Spleen (tissue), 11 donors: ENCODE measurements around the gene UBQLN1. TPM values are rescaled to one million over a fixed set of nuclear protein-coding genes. Genes with fewer than 3 reads are reported as not detected.

Experiments used
- DNase-seq: peaks from one replicate; pipeline ENCODE4 v3.0.0-alpha.2; 2020
- H3K27ac ChIP-seq, 8 donors: fragments of 200-600 bp; sonication (generic) in 7 of 8; 1 replicate in 4 of 8; 2 replicates in 4 of 8; pipeline versions ENCODE4 v1.5.0 to v1.8.0; 2016 to 2021; ENCODE audit warnings: inconsistent platforms in 4 of 8, mild to moderate bottlenecking in 4 of 8, moderate library complexity in 1 of 8
- H3K27me3 ChIP-seq, 7 donors: fragments of 200-600 bp; sonication (generic) in 6 of 7; replicated peaks in 1 of 7; 1 replicate in 4 of 7; 2 replicates in 3 of 7; pipeline versions ENCODE4 v1.5.0 to v1.8.0; 2016 to 2021; ENCODE audit warnings: inconsistent platforms in 3 of 7, mild to moderate bottlenecking in 1 of 7
- H3K36me3 ChIP-seq, 6 donors: fragments of 200-600 bp; sonication (generic) in 5 of 6; 1 replicate in 4 of 6; 2 replicates in 2 of 6; pipeline versions ENCODE4 v1.5.0 to v1.8.0; 2016 to 2021; ENCODE audit warnings: inconsistent platforms in 2 of 6
- H3K4me1 ChIP-seq, 6 donors: fragments of 200-600 bp; sonication (generic) in 5 of 6; 1 replicate in 3 of 6; 2 replicates in 3 of 6; pipeline versions ENCODE4 v1.5.0 to v1.8.0; 2016 to 2021; ENCODE audit warnings: inconsistent platforms in 3 of 6
- H3K4me3 ChIP-seq, 8 donors: fragments of 200-600 bp; sonication (generic) in 7 of 8; 1 replicate in 4 of 8; 2 replicates in 4 of 8; pipeline versions ENCODE4 v1.5.0 to v1.8.0; 2016 to 2021; ENCODE audit warnings: inconsistent platforms in 4 of 8, mild to moderate bottlenecking in 4 of 8, moderate library complexity in 2 of 8
- H3K9me3 ChIP-seq, 8 donors: fragments of 200-600 bp; sonication (generic) in 7 of 8; 1 replicate in 4 of 8; 2 replicates in 4 of 8; pipeline versions ENCODE4 v1.5.0 to v1.8.0; 2016 to 2021; ENCODE audit warnings: inconsistent platforms in 4 of 8
- POLR2A ChIP-seq, 3 donors: fragments of 450-650 bp; IDR thresholded peaks; one replicate each; pipeline ENCODE4 v1.5.1; 2017; ENCODE audit warnings: antibody characterized with exemption in 3 of 3, mild to moderate bottlenecking in 1 of 3
- POLR2AphosphoS5 ChIP-seq, 3 donors: sonication (generic); formaldehyde crosslinking; IDR thresholded peaks; one replicate each; pipeline ENCODE4 v1.5.1; 2017; ENCODE audit warnings: antibody characterized with exemption in 3 of 3
- WGBS, 5 donors: extraction: QIAGEN DNeasy Blood & Tissue Kit in 3 of 5; methylation state at CpG; one replicate each; pipeline versions ENCODE4 v1.1.5 to v1.1.7; 2013 to 2018; 5-methylcytosine and 5-hydroxymethylcytosine counted together
- intact Hi-C: fragments of 100-400 bp; cut with DNase I; formaldehyde crosslinking; loops from one replicate; pipeline ENCODE4 v1.15.0; 2023; ENCODE audit warnings: low total_unique reads
- polyA plus RNA-seq, 3 donors: library from polyadenylated mRNA; stranded (reverse); fragments of 200-250 nt; gene quantifications; one replicate each; pipeline ENCODE4 v1.2.1, GENCODE V29; 2013
- total RNA-seq, 7 donors: library from RNA; depleted of rRNA in 3 of 7; stranded (reverse); fragments of >200 nt in 3 of 7; fragmentation: NEBNext Ultra II Directional in 4 of 7; extraction: Animal tissue kit (Norgen Biotek cat#: 25700) in 4 of 7; gene quantifications; one replicate each; pipeline versions ENCODE4 v1.1.0 to v1.2.1, GENCODE V29; 2016 to 2021
- TF ChIP-seq, protein P1 (sequence below), 11 experiments: fragments of 200-600 bp in 7 of 11; fragments of 450-650 bp in 4 of 11; sonication (generic) in 4 of 11; IDR thresholded peaks in 8 of 11; conservative IDR thresholded peaks in 3 of 11; 1 replicate in 7 of 11; 2 replicates in 4 of 11; pipeline versions ENCODE4 v1.4.0 to v1.8.0; 2016 to 2021; ENCODE audit warnings: antibody characterized with exemption in 11 of 11, inconsistent platforms in 4 of 11, mild to moderate bottlenecking in 1 of 11
- donor health status: healthy with polysubstance abuse.
- donor health status: DM: no; HTN: no; CAD: no; lungs with moderate emphysema.
- donor health status: DM: no; HTN: no; CAD: no.
- donor health status: Bipolar disorder and iron deficiency.
- donor health status: healthy.
- donor health status: DM: no; HTN: no; CAD: no.
- donor health status: DM: yes; HTN: yes; CAD: no.

The UBQLN1 gene
- total and polyA plus RNA-seq, 10 donors, result 19.9 to 93.4 (median 82.1) TPM

DNA sequence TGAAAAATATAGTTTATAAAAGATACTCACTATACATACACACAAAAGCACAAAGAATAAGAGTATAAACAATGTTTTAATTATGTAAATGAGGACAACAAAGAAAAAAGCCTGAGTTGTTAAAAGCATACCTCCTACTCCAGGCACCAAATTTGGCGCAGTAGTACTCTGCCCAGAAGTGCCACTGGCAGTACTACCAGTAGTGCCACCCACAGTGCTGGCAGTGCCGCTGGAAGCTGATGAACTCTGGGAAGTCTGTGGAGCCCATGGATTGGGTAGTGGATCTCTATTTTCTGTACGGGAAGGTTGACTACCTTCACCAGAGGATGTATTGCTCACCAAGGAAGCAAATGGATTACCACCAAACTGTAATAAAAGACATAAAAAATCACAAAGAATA is 30.2 kb downstream of the UBQLN1 start:
- no peak overlapping the region for H3K4me3 ChIP-seq
- no peak for DNase-seq
- H3K4me1 ChIP-seq, result peaks cover 0 to 12% (median 0%) of the 10 kb centered on the region in 6 donors
- 95 to 98% (median 97%) methylated on average over 3 of the region's 3 CpGs for WGBS, 5 donors
- H3K36me3 ChIP-seq, result peaks cover 0 to 100% (median 73%) of the 10 kb centered on the region in 6 donors
- TF ChIP-seq POLR2AphosphoS5 (IDR thresholded peaks at IDR 0.05) (no peak), POLR2A (IDR thresholded peaks at IDR 0.05) (no peak)
- TF ChIP-seq, protein P1, sequence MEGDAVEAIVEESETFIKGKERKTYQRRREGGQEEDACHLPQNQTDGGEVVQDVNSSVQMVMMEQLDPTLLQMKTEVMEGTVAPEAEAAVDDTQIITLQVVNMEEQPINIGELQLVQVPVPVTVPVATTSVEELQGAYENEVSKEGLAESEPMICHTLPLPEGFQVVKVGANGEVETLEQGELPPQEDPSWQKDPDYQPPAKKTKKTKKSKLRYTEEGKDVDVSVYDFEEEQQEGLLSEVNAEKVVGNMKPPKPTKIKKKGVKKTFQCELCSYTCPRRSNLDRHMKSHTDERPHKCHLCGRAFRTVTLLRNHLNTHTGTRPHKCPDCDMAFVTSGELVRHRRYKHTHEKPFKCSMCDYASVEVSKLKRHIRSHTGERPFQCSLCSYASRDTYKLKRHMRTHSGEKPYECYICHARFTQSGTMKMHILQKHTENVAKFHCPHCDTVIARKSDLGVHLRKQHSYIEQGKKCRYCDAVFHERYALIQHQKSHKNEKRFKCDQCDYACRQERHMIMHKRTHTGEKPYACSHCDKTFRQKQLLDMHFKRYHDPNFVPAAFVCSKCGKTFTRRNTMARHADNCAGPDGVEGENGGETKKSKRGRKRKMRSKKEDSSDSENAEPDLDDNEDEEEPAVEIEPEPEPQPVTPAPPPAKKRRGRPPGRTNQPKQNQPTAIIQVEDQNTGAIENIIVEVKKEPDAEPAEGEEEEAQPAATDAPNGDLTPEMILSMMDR (IDR thresholded peaks at IDR 0.05 in 8 of 11, conservative IDR thresholded peaks at IDR 0.05 in 3 of 11), result no peak
- intact Hi-C loops, result no loop called here
- no peaks in the 10 kb centered on the region for H3K9me3 ChIP-seq
- no peaks in the 10 kb centered on the region for H3K27me3 ChIP-seq
- H3K27ac ChIP-seq, result no peak overlapping the region

DNA sequence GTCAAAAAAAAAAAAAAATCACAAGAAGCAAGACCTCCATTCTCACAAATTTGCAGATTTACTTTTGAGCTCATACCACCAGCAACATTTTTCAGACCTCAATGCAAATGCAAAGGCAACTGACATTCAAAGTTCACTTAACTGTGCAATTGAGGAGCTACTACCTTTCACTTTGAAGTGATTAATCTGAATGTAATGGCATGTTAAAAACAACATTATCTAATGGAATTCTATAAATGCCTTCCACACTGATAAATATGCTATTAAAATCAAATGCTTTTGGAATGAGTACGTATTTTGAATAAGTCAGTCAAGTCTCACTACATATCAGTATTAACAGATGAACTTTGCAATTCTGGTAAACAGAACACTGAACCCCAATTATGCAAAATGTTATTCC is 32.3 kb downstream of the UBQLN1 start:
- no peak overlapping the region for H3K27ac ChIP-seq
- H3K4me3 ChIP-seq, result no peak overlapping the region
- intact Hi-C loops, result no loop called here
- H3K27me3 ChIP-seq, result no peaks in the 10 kb centered on the region
- H3K36me3 ChIP-seq, result peaks cover 0 to 100% (median 75%) of the 10 kb centered on the region in 6 donors
- WGBS, 5 donors, result 88 to 100% (median 91%) methylated on average over 1 of the region's 1 CpG
- TF ChIP-seq POLR2AphosphoS5 (IDR thresholded peaks at IDR 0.05) (no peak), POLR2A (IDR thresholded peaks at IDR 0.05) (no peak)
- TF ChIP-seq, protein P1 (IDR thresholded peaks at IDR 0.05 in 8 of 11, conservative IDR thresholded peaks at IDR 0.05 in 3 of 11), result no peak
- no peaks in the 10 kb centered on the region for H3K4me1 ChIP-seq
- no peak for DNase-seq
- H3K9me3 ChIP-seq, result no peaks in the 10 kb centered on the region

GRCh38 chr9:83671451-83671850 is 36.3 kb downstream of the UBQLN1 start:
- Histone ChIP-seq H3K4me3 (no peak overlapping the region), H3K36me3 (peaks cover 0 to 100% (median 49%) of the 10 kb centered on the region in 6 donors)

GRCh38 chr9:83670381-83670780 is 37.4 kb downstream of the UBQLN1 start:
- TF ChIP-seq POLR2A (IDR thresholded peaks at IDR 0.05) (no peak), POLR2AphosphoS5 (IDR thresholded peaks at IDR 0.05) (no peak)
- TF ChIP-seq, protein P1 (IDR thresholded peaks at IDR 0.05 in 8 of 11, conservative IDR thresholded peaks at IDR 0.05 in 3 of 11), result no peak
- no peak overlapping the region for H3K4me3 ChIP-seq
- whole genome bisulfite sequencing, 5 donors, result 86 to 94% (median 89%) methylated on average over 5 of the region's 5 CpGs
- H3K9me3 ChIP-seq, result no peaks in the 10 kb centered on the region
- H3K4me1 ChIP-seq, result peaks cover 6 to 21% (median 9%) of the 10 kb centered on the region in 6 donors
- peaks cover 0 to 100% (median 40%) of the 10 kb centered on the region in 6 donors for H3K36me3 ChIP-seq
- DNase-seq, result no peak
- no peaks in the 10 kb centered on the region for H3K27me3 ChIP-seq
- H3K27ac ChIP-seq, result no peak overlapping the region
- intact Hi-C loops, result no loop called here

More at GRCh38 chr9:83671451-83671850, 36.3 kb downstream of the UBQLN1 start:
- Histone ChIP-seq H3K4me1 (peaks cover 0 to 10% (median under 1%) of the 10 kb centered on the region in 6 donors), H3K27ac (no peak overlapping the region), H3K9me3 (no peaks in the 10 kb centered on the region), H3K27me3 (no peaks in the 10 kb centered on the region)
- intact Hi-C loops, result no loop called here
- WGBS, 5 donors, result 65 to 77% (median 70%) methylated on average over 1 of the region's 1 CpG
- TF ChIP-seq POLR2A (IDR thresholded peaks at IDR 0.05), result no peak
- TF ChIP-seq, protein P1 (IDR thresholded peaks at IDR 0.05 in 8 of 11, conservative IDR thresholded peaks at IDR 0.05 in 3 of 11), result no peak
- no peak for TF ChIP-seq POLR2AphosphoS5 (IDR thresholded peaks at IDR 0.05)
- no peak for DNase-seq
